Activated T-cell treated with anti-CD3 and anti-CD28 coated beads, Interleukin-2, amount 50 U/mL, for 24 hours (primary cell): ENCODE measurements around the gene USP22.
A peak's percentile ranks its signal among the peaks of the same experiment; 100 is the strongest.

Experiments
- DNase-seq: peaks from one replicate; pipeline ENCODE4 v3.0.0-alpha.2; 2020
- H3K27ac Mint-ChIP-seq: 2 replicates; pipeline ENCODE4 v1.8.0; 2020; ENCODE audit warnings: mild to moderate bottlenecking, mixed read lengths
- H3K27me3 Mint-ChIP-seq: 2 replicates; pipeline ENCODE4 v1.8.0; 2020; ENCODE audit warnings: mixed read lengths
- H3K36me3 Mint-ChIP-seq: 2 replicates; pipeline ENCODE4 v1.8.0; 2020; ENCODE audit warnings: low read depth, mixed read lengths
- H3K4me1 Mint-ChIP-seq: 2 replicates; pipeline ENCODE4 v1.8.0; 2020; ENCODE audit warnings: low read depth, mixed read lengths
- H3K4me3 Mint-ChIP-seq: 2 replicates; pipeline ENCODE4 v1.8.0; 2020; ENCODE audit warnings: mild to moderate bottlenecking, moderate library complexity, mixed read lengths
- H3K9me3 Mint-ChIP-seq: 2 replicates; pipeline ENCODE4 v1.8.0; 2020; ENCODE audit warnings: mixed read lengths

The USP22 gene

DNA sequence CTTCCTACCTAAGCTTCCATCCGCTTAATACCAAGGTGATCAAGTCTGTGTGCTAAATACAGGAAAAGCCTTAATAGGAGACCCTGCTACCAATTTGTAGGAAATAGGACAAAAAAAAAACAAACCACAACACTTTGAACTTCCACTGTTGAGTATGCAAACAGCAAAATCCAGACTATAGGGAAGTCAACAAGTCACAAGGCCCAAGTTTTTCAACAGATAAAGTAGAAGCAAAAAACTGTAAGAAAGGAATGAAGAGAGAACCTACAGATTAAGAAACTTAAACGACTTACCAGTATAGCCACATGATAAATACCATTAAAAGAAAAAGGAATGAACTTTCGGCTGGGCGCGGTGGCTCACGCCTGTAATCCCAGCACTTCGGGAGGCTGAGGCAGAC is 7.4 kb downstream of the USP22 start:
- Mint-ChIP-seq H3K36me3 (peaks cover 73% of the 10 kb centered on the region), H3K4me3 (peak overlapping the region; percentile 53), H3K9me3 (no peaks in the 10 kb centered on the region), H3K27ac (peak overlapping the region; percentile 79), H3K4me1 (peaks cover 84% of the 10 kb centered on the region), H3K27me3 (no peaks in the 10 kb centered on the region)
- DNase-seq: no peak

DNA sequence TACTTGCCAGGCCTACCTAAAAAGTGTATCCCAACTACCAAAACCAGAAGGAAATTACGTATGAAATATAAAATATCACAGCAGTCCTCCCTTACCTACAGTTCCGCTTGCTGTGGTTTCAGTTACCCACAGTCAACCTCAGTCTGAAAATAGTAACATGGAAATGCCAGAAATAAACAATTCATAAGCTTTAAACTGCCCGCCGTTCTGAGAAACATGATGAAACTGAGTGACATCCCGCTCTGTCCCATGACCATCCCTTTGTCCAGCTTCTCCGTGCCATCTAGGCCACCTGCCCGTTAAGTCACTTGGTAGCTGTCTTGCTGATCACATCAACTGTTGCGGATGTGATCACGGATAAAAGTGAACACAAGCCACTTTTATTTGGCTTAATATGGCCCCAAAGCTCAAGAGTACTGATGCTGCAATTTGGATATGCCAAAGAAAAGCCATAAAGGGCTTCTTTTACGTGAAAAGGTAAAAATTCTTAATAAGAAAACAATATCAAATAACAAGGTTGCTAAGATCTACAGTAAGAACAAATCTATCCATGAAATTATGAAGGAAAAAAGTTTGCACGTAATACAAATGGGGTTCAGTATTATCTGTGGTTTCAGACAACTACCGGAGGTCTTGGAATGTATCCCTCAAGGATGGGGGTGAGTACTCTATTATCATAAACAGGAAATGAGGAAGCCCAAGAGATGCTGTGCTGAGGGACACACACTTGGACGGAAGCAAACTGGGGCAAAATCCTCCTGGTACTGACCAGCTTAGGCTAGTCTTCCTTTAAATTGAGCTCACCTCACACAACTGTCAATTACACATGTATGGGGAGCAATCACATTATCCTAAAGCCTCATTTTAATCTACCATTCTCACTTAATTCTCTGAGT is 8.2 kb downstream of the USP22 start:
- peaks cover 72% of the 10 kb centered on the region for H3K36me3 Mint-ChIP-seq
- H3K27ac Mint-ChIP-seq: peak overlapping the region; percentile 79
- DNase-seq: no peak
- H3K9me3 Mint-ChIP-seq: no peaks in the 10 kb centered on the region
- H3K27me3 Mint-ChIP-seq: no peaks in the 10 kb centered on the region
- peak overlapping the region; percentile 53 for H3K4me3 Mint-ChIP-seq
- H3K4me1 Mint-ChIP-seq: peaks cover 86% of the 10 kb centered on the region

GRCh38 chr17:21033350-21033749 is 9.5 kb downstream of the USP22 start:
- peaks cover 92% of the 10 kb centered on the region for H3K4me1 Mint-ChIP-seq
- no peaks in the 10 kb centered on the region for H3K27me3 Mint-ChIP-seq
- DNase-seq: no peak
- H3K9me3 Mint-ChIP-seq: no peaks in the 10 kb centered on the region
- peaks cover 77% of the 10 kb centered on the region for H3K36me3 Mint-ChIP-seq
- peak overlapping the region; percentile 53 for H3K4me3 Mint-ChIP-seq
- peak overlapping the region; percentile 79 for H3K27ac Mint-ChIP-seq

- no peaks in the 10 kb centered on the region for H3K9me3 Mint-ChIP-seq
- peaks cover 79% of the 10 kb centered on the region for H3K36me3 Mint-ChIP-seq
- H3K27me3 Mint-ChIP-seq: no peaks in the 10 kb centered on the region
- no peak for DNase-seq
- H3K4me1 Mint-ChIP-seq: peaks cover 87% of the 10 kb centered on the region
- no peak overlapping the region for H3K4me3 Mint-ChIP-seq
- peak overlapping the region; percentile 65 for H3K27ac Mint-ChIP-seq
These were observed 10.9 kb downstream of the USP22 start for GRCh38 chr17:21031756-21032396.

DNA sequence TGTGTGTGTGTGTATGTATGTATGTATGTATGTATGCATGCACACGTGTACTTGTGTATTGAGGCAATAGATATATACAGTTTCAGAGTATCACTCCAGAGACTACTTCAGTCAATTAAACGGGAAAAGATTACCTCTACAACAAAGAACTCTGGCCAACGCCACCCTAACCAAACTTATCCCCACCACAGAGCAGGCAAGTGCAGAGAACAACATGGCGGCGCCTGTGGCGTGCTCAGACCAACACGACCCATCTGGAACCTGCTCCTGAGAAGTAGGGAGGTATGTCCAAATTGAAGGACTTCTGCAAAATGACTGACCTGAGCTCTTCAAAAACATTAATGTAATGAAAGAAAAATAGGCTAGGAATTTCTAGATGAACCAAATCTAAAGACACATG is 12.4 kb downstream of the USP22 start:
- no peak for DNase-seq
- Mint-ChIP-seq H3K27ac (peak overlapping the region; percentile 89), H3K9me3 (no peaks in the 10 kb centered on the region), H3K4me3 (no peak overlapping the region), H3K4me1 (peaks cover 82% of the 10 kb centered on the region), H3K36me3 (peaks cover 80% of the 10 kb centered on the region), H3K27me3 (no peaks in the 10 kb centered on the region)

DNA sequence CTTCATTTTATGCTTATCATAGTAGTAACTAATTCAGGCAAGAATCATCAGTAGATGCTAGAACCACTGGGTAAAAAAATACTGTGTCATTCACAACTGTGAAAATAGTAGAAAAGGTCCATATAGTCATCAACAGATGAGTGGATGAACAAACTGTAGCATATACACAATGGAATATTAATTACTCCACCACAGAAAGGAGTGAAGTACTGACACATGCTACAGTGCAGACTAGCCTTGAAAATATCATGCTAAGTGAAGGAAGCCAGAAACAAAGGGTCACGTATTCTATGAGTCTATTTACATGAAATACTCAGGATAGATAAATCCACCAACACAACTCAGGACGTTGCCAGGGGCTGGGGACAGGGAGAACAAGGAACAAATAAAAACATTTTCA is 13.3 kb downstream of the USP22 start:
- no peak for DNase-seq
- Mint-ChIP-seq H3K36me3 (peaks cover 81% of the 10 kb centered on the region), H3K4me1 (peaks cover 82% of the 10 kb centered on the region), H3K4me3 (no peak overlapping the region), H3K27ac (peak overlapping the region; percentile 89), H3K9me3 (no peaks in the 10 kb centered on the region), H3K27me3 (no peaks in the 10 kb centered on the region)

DNA sequence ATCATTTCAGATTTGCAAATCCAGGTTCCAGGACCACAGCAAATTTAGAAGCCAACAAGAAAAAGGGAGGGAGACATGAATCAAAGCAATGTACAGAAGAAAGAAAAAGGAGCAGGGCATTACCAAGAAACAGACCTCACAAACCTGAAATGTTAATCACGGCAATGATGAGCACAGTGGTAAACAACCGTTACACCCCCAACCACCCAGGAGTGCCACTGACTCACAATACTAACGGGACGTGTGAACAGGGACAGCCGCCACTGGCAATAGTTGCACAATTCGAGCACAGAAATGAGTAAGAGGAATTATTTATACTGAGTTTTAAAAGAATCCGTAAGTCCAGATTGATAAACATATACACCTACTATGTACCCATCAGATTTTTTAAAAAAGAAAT is 13.8 kb downstream of the USP22 start:
- H3K4me1 Mint-ChIP-seq: peaks cover 82% of the 10 kb centered on the region
- DNase-seq: peak; percentile 45
- H3K27ac Mint-ChIP-seq: peak overlapping the region; percentile 89
- H3K9me3 Mint-ChIP-seq: no peaks in the 10 kb centered on the region
- no peaks in the 10 kb centered on the region for H3K27me3 Mint-ChIP-seq
- no peak overlapping the region for H3K4me3 Mint-ChIP-seq
- peaks cover 82% of the 10 kb centered on the region for H3K36me3 Mint-ChIP-seq

GRCh38 chr17:21028192-21028591 is 14.6 kb downstream of the USP22 start:
- no peak for DNase-seq
- Mint-ChIP-seq H3K4me3 (no peak overlapping the region), H3K9me3 (no peaks in the 10 kb centered on the region), H3K27me3 (no peaks in the 10 kb centered on the region), H3K36me3 (peaks cover 85% of the 10 kb centered on the region), H3K27ac (peak overlapping the region; percentile 89), H3K4me1 (peaks cover 80% of the 10 kb centered on the region)

- H3K27me3 Mint-ChIP-seq: no peaks in the 10 kb centered on the region
- no peaks in the 10 kb centered on the region for H3K9me3 Mint-ChIP-seq
- H3K36me3 Mint-ChIP-seq: peaks cover 85% of the 10 kb centered on the region
- peaks cover 74% of the 10 kb centered on the region for H3K4me1 Mint-ChIP-seq
- H3K4me3 Mint-ChIP-seq: no peak overlapping the region
- no peak for DNase-seq
- peak overlapping the region; percentile 89 for H3K27ac Mint-ChIP-seq
These were observed 15.8 kb downstream of the USP22 start for GRCh38 chr17:21027031-21027430.

- Mint-ChIP-seq H3K36me3 (peaks cover 93% of the 10 kb centered on the region), H3K27ac (peak overlapping the region; percentile 88), H3K4me1 (peaks cover 66% of the 10 kb centered on the region), H3K9me3 (no peaks in the 10 kb centered on the region), H3K27me3 (no peaks in the 10 kb centered on the region), H3K4me3 (no peak overlapping the region)
- no peak for DNase-seq
These were observed 17.4 kb downstream of the USP22 start for GRCh38 chr17:21025451-21025850.

- H3K4me3 Mint-ChIP-seq: no peak overlapping the region
- no peaks in the 10 kb centered on the region for H3K27me3 Mint-ChIP-seq
- no peak for DNase-seq
- H3K9me3 Mint-ChIP-seq: no peaks in the 10 kb centered on the region
- peak overlapping the region; percentile 88 for H3K27ac Mint-ChIP-seq
- peaks cover 95% of the 10 kb centered on the region for H3K36me3 Mint-ChIP-seq
- peaks cover 55% of the 10 kb centered on the region for H3K4me1 Mint-ChIP-seq
These were observed 18.8 kb downstream of the USP22 start for GRCh38 chr17:21024024-21024423.

DNA sequence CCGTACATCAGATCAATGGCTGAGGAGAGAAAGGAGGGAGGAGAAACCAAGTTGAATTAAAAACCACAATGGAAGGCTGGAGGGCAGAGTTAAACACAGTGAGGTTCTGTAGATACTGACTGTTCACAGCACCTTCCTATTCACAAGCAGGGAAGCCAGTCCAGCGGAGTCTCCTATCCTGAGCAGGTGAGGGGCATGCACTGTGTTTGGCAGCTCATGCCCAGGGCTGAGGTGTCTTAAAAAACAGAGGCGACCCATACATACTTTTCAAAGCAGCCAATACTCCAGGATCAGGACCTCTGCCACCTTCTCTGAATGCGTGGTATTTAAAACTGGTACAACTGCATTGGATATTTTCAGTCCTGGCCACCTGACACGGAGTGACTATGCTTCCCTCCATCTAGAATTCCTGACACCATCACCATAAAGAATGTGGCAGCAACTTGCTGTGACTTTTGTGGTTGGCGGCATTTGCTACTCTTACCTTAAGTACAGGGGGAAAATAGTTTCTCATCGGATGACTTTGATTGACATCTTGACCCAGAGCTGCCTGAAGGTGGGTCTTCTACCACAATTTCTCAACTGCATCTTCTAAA is 21.5 kb downstream of the USP22 start:
- H3K27ac Mint-ChIP-seq: peak overlapping the region; percentile 64
- no peaks in the 10 kb centered on the region for H3K9me3 Mint-ChIP-seq
- peaks cover 95% of the 10 kb centered on the region for H3K36me3 Mint-ChIP-seq
- no peak for DNase-seq
- H3K4me1 Mint-ChIP-seq: peaks cover 47% of the 10 kb centered on the region
- H3K27me3 Mint-ChIP-seq: no peaks in the 10 kb centered on the region
- H3K4me3 Mint-ChIP-seq: no peak overlapping the region

DNA sequence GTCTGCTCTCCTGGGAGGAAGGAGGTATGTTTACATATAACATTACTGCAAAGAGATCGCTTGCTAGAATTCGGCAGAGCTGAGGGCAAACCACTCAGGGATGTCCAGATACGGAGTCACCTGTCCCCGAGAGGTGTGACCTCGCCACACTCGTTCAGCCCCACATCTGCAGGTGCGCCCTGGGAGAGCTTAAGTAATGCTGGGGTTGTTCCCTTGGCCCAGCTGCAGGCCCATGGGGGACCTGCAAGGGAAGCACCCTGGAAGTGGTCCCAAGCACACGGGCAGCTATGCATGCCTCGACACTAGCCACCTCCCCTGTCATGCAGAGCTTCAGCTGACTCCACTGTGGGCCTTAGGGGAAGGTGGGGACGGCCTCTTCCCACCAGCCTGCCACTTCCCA is 22.2 kb downstream of the USP22 start:
- H3K27ac Mint-ChIP-seq: peak overlapping the region; percentile 80
- DNase-seq: no peak
- H3K9me3 Mint-ChIP-seq: no peaks in the 10 kb centered on the region
- peaks cover 42% of the 10 kb centered on the region for H3K4me1 Mint-ChIP-seq
- no peak overlapping the region for H3K4me3 Mint-ChIP-seq
- no peaks in the 10 kb centered on the region for H3K27me3 Mint-ChIP-seq
- peaks cover 95% of the 10 kb centered on the region for H3K36me3 Mint-ChIP-seq

- Mint-ChIP-seq H3K4me3 (no peak overlapping the region), H3K27me3 (no peaks in the 10 kb centered on the region), H3K4me1 (peaks cover 36% of the 10 kb centered on the region), H3K9me3 (no peaks in the 10 kb centered on the region), H3K36me3 (peaks cover 95% of the 10 kb centered on the region), H3K27ac (peak overlapping the region; percentile 80)
- no peak for DNase-seq
These were observed 22.7 kb downstream of the USP22 start for GRCh38 chr17:21019976-21020586.
